Fibroblast of lung (primary cell): ENCODE results near the gene MOGAT3. TPM values are rescaled to one million over a fixed set of nuclear protein-coding genes. Genes with fewer than 3 reads are reported as not detected.
"Not testable (repeated sequence)": the region's sequence is repeated elsewhere in the genome, so short reads cannot be mapped to it uniquely, and the experiment has no call there.

Experiments
- DNase-seq, 2 donors: peaks; one replicate each; pipeline versions ENCODE4 v3.0.0 to v3.0.0-alpha.2; 2010; ENCODE audit warnings: low read depth in 2 of 2
- H2AFZ ChIP-seq: 2 replicates; pipeline ENCODE4 v1.5.1; 2012; ENCODE audit warnings: low read length, control low read depth, inconsistent platforms
- H3K27ac ChIP-seq: 2 replicates; pipeline ENCODE4 v1.5.1; 2011; ENCODE audit warnings: low read length, control low read depth; ENCODE audit not compliant: insufficient read depth
- H3K27me3 ChIP-seq: 2 replicates; pipeline ENCODE4 v1.5.1; 2011; ENCODE audit warnings: mild to moderate bottlenecking, low read length; ENCODE audit not compliant: control insufficient read depth, insufficient read depth
- H3K36me3 ChIP-seq: 2 replicates; pipeline ENCODE4 v1.5.1; 2011; ENCODE audit warnings: low read length; ENCODE audit not compliant: control insufficient read depth, insufficient read depth
- H3K4me1 ChIP-seq: 2 replicates; pipeline ENCODE4 v1.5.1; 2011; ENCODE audit warnings: low read length; ENCODE audit not compliant: control insufficient read depth, insufficient read depth; ENCODE audit errors: extremely low read depth
- H3K4me2 ChIP-seq: 2 replicates; pipeline ENCODE4 v1.5.1; 2011; ENCODE audit warnings: low read length, control low read depth; ENCODE audit not compliant: insufficient read depth; ENCODE audit errors: extremely low read depth
- H3K4me3 ChIP-seq, 4 experiments: fragments of 200-600 bp in 1 of 4; sonication (generic) in 1 of 4; replicated peaks in 1 of 4; 2 replicates each; pipeline ENCODE4 v1.5.1; 2011 to 2016; ENCODE audit warnings: low read length in 4 of 4, low read depth in 3 of 4, mild to moderate bottlenecking in 3 of 4, control low read depth in 2 of 4, inconsistent platforms in 1 of 4, mixed read lengths in 1 of 4; ENCODE audit not compliant: insufficient read depth in 1 of 4; ENCODE audit errors: control extremely low read depth in 1 of 4
- H3K79me2 ChIP-seq: 2 replicates; pipeline ENCODE4 v1.5.1; 2012; ENCODE audit warnings: mild to moderate bottlenecking, low read length, inconsistent platforms; ENCODE audit not compliant: control insufficient read depth, insufficient read depth
- H3K9ac ChIP-seq: 2 replicates; pipeline ENCODE4 v1.5.1; 2011; ENCODE audit warnings: mild to moderate bottlenecking, low read length, control low read depth; ENCODE audit not compliant: insufficient read depth
- H3K9me3 ChIP-seq: 2 replicates; pipeline ENCODE4 v1.5.1; 2012; ENCODE audit warnings: low read depth, low read length; ENCODE audit not compliant: control insufficient read depth, insufficient read depth
- H4K20me1 ChIP-seq: 2 replicates; pipeline ENCODE4 v1.5.1; 2011; ENCODE audit warnings: low read length; ENCODE audit not compliant: control insufficient read depth, insufficient read depth; ENCODE audit errors: extremely low read depth
- EZH2 ChIP-seq: IDR thresholded peaks from 2 replicates; pipeline ENCODE4 v1.5.1; 2012; ENCODE audit warnings: low read length, control low read depth, mild to moderate bottlenecking; ENCODE audit errors: missing control alignments
- polyA plus RNA-seq, 2 donors: library from polyadenylated mRNA; depleted of rRNA in 1 of 2; stranded (reverse) in 1 of 2; unstranded in 1 of 2; fragments of >200 nt; gene quantifications; 2 replicates each; pipeline ENCODE4 v1.2.1, GENCODE V29; 2011 to 2012; ENCODE audit warnings: missing spikeins in 1 of 2
- total RNA-seq: library from RNA; depleted of rRNA; stranded (reverse); fragments of >200 nt; gene quantifications from 2 replicates; pipeline ENCODE4 v1.2.1, GENCODE V29; 2014
- TF ChIP-seq, protein P1 (sequence below), 2 donors: IDR thresholded peaks in 1 of 2; conservative IDR thresholded peaks in 1 of 2; 1 replicate in 1 of 2; 2 replicates in 1 of 2; pipeline ENCODE4 v1.5.1; 2011 to 2012; ENCODE audit warnings: low read length in 2 of 2, control low read depth in 1 of 2, inconsistent platforms in 1 of 2, low read depth in 1 of 2, mild to moderate bottlenecking in 1 of 2

The MOGAT3 gene
- total and polyA plus RNA-seq, 2 donors (not counting 1 experiment from before 2014, with no cell fraction given): not detected

DNA sequence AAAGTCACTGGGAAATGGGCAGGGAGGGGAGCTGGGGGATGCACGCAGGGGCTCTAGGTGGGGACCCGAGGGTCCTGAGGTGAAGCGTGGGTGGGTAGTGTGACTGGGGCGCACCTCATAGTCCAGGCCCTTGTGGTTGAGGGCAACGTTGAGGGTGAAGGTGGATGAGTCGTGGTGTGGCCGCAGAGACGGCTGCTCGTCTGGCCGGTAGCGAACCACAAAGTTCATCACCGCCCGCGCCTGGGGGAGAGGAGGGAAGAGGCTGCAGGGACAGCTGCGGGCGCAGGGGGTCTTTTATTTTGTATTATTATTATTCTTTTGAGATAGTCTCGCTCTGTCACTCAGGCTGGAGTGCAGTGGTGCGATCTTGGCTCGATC lies 5.8 kb upstream of the MOGAT3 start:
- no peak overlapping the region for H3K9ac ChIP-seq
- no peak overlapping the region for H3K4me2 ChIP-seq
- peaks cover 2% of the 10 kb centered on the region for H3K4me1 ChIP-seq
- no peak overlapping the region for H2AFZ ChIP-seq
- no peaks in the 10 kb centered on the region for H4K20me1 ChIP-seq
- no peaks in the 10 kb centered on the region for H3K9me3 ChIP-seq
- H3K27me3 ChIP-seq: peaks cover 16% of the 10 kb centered on the region
- H3K27ac ChIP-seq: no peak overlapping the region
- peaks cover 14% of the 10 kb centered on the region for H3K36me3 ChIP-seq
- TF ChIP-seq EZH2: no peak
- TF ChIP-seq, protein P1, sequence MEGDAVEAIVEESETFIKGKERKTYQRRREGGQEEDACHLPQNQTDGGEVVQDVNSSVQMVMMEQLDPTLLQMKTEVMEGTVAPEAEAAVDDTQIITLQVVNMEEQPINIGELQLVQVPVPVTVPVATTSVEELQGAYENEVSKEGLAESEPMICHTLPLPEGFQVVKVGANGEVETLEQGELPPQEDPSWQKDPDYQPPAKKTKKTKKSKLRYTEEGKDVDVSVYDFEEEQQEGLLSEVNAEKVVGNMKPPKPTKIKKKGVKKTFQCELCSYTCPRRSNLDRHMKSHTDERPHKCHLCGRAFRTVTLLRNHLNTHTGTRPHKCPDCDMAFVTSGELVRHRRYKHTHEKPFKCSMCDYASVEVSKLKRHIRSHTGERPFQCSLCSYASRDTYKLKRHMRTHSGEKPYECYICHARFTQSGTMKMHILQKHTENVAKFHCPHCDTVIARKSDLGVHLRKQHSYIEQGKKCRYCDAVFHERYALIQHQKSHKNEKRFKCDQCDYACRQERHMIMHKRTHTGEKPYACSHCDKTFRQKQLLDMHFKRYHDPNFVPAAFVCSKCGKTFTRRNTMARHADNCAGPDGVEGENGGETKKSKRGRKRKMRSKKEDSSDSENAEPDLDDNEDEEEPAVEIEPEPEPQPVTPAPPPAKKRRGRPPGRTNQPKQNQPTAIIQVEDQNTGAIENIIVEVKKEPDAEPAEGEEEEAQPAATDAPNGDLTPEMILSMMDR (conservative IDR thresholded peaks at IDR 0.05 in 1 of 2, IDR thresholded peaks at IDR 0.05 in 1 of 2; ENCODE audit: low read depth in 1 of 2, low read length in 2 of 2): no peak
- no peaks in the 10 kb centered on the region for H3K79me2 ChIP-seq
- DNase-seq: no peak
- H3K4me3 ChIP-seq: no peak overlapping the region

DNA sequence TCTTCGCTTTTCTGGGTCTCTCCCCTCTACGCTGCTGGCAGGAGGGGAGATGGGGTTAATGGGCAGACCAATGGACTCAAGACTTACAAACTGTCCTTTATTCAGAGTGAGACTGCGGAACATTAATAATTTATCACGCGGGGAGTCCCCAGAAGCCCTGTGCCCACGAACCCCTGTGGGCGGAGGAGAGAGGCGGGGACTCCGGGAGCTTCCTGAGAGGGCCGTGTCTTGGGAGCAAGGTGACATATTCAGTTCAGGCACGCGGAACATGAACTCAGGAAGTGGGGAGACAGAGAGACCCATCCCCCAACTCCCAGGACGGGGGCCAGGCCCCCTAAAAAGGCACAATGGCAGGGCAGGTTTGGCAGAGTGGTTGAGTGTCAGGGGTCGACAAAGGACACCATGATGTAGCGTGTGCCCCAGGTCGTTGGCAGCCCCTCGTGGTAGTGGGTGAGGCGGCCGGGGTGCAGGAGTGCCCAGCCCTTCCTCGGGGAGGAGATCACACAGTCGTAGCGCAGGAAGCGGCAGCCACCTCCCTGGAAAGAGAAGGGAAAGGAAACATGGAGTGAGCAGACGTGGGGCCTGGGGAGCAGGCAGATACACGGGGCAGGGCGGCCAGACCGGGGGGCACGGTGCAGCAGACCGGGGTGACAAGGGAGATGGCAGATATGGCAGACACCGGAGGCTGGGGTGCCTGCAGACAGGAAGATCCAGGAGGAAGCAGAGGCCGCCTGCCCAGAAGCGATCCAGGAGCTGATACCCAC lies 5.2 kb upstream of the MOGAT3 start:
- H3K9me3 ChIP-seq: no peaks in the 10 kb centered on the region
- TF ChIP-seq EZH2: no peak
- TF ChIP-seq, protein P1 (conservative IDR thresholded peaks at IDR 0.05 in 1 of 2, IDR thresholded peaks at IDR 0.05 in 1 of 2; ENCODE audit: low read depth in 1 of 2, low read length in 2 of 2): no peak
- no peak overlapping the region for H3K9ac ChIP-seq
- H3K4me3 ChIP-seq: no peak overlapping the region
- peaks cover 12% of the 10 kb centered on the region for H3K36me3 ChIP-seq
- peaks cover 19% of the 10 kb centered on the region for H3K27me3 ChIP-seq
- DNase-seq: no peak
- peaks cover 2% of the 10 kb centered on the region for H3K4me1 ChIP-seq
- no peaks in the 10 kb centered on the region for H3K79me2 ChIP-seq
- H3K27ac ChIP-seq: no peak overlapping the region
- no peak overlapping the region for H2AFZ ChIP-seq
- H4K20me1 ChIP-seq: no peaks in the 10 kb centered on the region
- H3K4me2 ChIP-seq: no peak overlapping the region

DNA sequence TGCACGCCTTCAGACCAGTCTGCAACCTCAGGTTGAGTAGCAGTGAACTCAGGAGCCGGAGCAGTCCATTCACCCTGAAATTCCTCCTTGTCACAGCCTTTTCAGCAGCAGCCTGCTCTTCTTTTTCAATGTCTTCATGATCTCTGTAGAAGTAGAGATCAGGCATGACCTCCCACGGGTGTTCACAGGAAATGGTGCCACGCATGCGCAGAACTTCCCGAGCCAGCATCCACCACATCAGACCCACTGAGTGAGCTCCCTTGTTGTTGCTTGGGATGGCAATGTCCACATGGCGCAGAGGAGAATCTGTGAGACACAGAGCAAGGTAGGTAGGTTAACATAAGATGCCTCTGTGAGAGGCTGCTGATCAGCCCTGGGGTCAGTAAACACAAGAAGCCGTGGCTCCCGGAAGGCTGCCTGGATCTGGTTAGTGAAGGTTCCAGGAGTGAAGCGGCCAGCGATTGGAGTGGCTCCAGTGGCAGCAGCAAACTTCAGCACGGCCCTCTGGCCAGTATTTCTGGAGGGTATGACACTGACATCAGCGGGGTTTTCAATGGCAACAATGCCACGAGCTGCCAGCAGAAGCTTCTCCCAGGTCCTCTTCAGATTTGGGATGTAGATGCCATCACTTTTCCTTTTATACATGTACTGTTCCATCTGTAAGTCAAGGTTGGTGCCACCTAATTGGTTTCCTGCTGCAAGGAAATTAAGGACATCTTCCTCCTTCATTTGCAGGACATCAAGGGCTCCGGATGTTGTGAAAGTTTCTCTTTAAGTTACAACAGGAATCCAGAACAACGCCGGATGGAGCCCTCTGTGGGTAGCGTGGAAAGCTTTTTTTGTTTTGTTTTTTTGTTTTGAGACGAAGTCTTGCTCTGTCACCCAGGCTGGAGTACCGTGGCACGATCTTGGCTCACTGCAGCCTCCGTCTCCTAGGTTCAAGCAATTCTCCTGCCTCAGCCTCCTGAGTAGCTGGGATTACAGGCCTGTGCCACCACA lies 3.2 kb upstream of the MOGAT3 start:
- not testable (repeated sequence) for H3K9ac ChIP-seq, H3K4me2 ChIP-seq, H4K20me1 ChIP-seq, H3K27ac ChIP-seq, H3K4me3 ChIP-seq, H3K4me1 ChIP-seq, H3K36me3 ChIP-seq, H2AFZ ChIP-seq, DNase-seq, H3K79me2 ChIP-seq, H3K9me3 ChIP-seq
- H3K27me3 ChIP-seq: peaks cover 28% of the 10 kb centered on the region
